Common myeloid progenitor, CD34-positive (primary cell): ENCODE results near the gene DLG4.

Experiments
- CTCF ChIA-PET: fragments of 350-600 bp; sonication (Branson Sonifier 250); formaldehyde crosslinking; loops from one replicate; lab custom pipeline; 2021; ENCODE audit warnings: antibody characterized with exemption; lab: Charles Lee
- POLR2A ChIA-PET: fragments of 350-600 bp; sonication (Branson Sonifier 250); formaldehyde crosslinking; loops from one replicate; lab custom pipeline; 2021; ENCODE audit warnings: antibody characterized with exemption; lab: Charles Lee
- DNase-seq, 3 donors: peaks; one replicate each; pipeline versions ENCODE4 v3.0.0 to v3.0.0-alpha.2; 2013
- H3K27ac ChIP-seq, 2 experiments: 1 replicate in 1 of 2; 2 replicates in 1 of 2; pipeline ENCODE4 v1.7.0; 2013; ENCODE audit warnings: inconsistent platforms in 2 of 2, low read length in 2 of 2, mild to moderate bottlenecking in 2 of 2, low read depth in 1 of 2, moderate library complexity in 1 of 2; ENCODE audit not compliant: severe bottlenecking in 2 of 2, insufficient read depth in 1 of 2, poor library complexity in 1 of 2
- H3K27me3 ChIP-seq, 5 experiments: replicated peaks in 2 of 5; 1 replicate in 3 of 5; 2 replicates in 2 of 5; pipeline versions ENCODE4 v1.6.1 to v1.7.0; 2013; ENCODE audit warnings: low read length in 4 of 5, mild to moderate bottlenecking in 2 of 5, moderate library complexity in 2 of 5, inconsistent platforms in 1 of 5; ENCODE audit not compliant: insufficient read depth in 5 of 5, control insufficient read depth in 4 of 5
- H3K36me3 ChIP-seq, 4 experiments: 1 replicate in 2 of 4; 2 replicates in 2 of 4; pipeline versions ENCODE4 v1.6.1 to v1.7.0; 2013; ENCODE audit warnings: low read length in 3 of 4, control low read depth in 1 of 4, mild to moderate bottlenecking in 1 of 4; ENCODE audit not compliant: control insufficient read depth in 4 of 4, insufficient read depth in 4 of 4
- H3K4me1 ChIP-seq, 4 experiments: 1 replicate in 3 of 4; 2 replicates in 1 of 4; pipeline versions ENCODE4 v1.6.1 to v1.7.1; 2013; ENCODE audit warnings: low read length in 3 of 4, mild to moderate bottlenecking in 3 of 4, control low read depth in 1 of 4, inconsistent platforms in 1 of 4, moderate library complexity in 1 of 4; ENCODE audit not compliant: control insufficient read depth in 4 of 4, insufficient read depth in 4 of 4; ENCODE audit errors: control extremely low read depth in 1 of 4
- H3K4me3 ChIP-seq, 7 experiments: 1 replicate in 4 of 7; 2 replicates in 3 of 7; pipeline versions ENCODE4 v1.5.1 to v1.7.0; 2013; ENCODE audit warnings: mild to moderate bottlenecking in 7 of 7, low read length in 6 of 7, moderate library complexity in 6 of 7, inconsistent platforms in 2 of 7, low read depth in 2 of 7, control low read depth in 1 of 7; ENCODE audit not compliant: insufficient read depth in 4 of 7, control insufficient read depth in 1 of 7; ENCODE audit errors: extremely low read depth in 1 of 7
- H3K9me3 ChIP-seq, 5 experiments: 1 replicate in 4 of 5; 2 replicates in 1 of 5; pipeline versions ENCODE4 v1.6.1 to v1.7.1; 2013; ENCODE audit warnings: low read length in 4 of 5, mild to moderate bottlenecking in 2 of 5, inconsistent platforms in 1 of 5, low read depth in 1 of 5, moderate library complexity in 1 of 5; ENCODE audit not compliant: control insufficient read depth in 4 of 5, insufficient read depth in 2 of 5; ENCODE audit errors: control extremely low read depth in 1 of 5
- whole genome bisulfite sequencing: methylation state at CpG from one replicate; pipeline ENCODE4 v1.1.5; 2013; ENCODE audit not compliant: insufficient coverage; 5-methylcytosine and 5-hydroxymethylcytosine counted together

DLG4 gene

DNA sequence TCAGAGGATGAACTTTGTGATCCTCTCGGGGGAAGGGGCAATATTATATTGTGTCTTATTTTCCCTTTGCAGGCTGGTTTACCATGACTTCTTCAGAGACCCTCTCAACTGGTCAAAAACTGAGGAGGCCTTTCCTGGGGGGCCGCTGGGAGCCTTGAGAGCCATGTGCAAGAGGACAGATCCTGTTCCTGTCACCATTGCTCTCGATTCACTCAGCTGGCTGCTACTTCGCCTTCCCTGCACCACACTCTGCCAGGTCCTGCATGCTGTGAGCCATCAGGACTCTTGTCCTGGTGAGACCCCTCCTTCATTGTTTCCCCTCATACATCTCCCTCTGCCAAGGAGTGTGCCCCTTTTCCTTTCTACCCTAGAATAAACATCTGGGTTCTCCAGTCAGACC lies 34.9 kb upstream of the DLG4 start:
- 100% methylated on average over 2 of the region's 4 CpGs for whole genome bisulfite sequencing

DNA sequence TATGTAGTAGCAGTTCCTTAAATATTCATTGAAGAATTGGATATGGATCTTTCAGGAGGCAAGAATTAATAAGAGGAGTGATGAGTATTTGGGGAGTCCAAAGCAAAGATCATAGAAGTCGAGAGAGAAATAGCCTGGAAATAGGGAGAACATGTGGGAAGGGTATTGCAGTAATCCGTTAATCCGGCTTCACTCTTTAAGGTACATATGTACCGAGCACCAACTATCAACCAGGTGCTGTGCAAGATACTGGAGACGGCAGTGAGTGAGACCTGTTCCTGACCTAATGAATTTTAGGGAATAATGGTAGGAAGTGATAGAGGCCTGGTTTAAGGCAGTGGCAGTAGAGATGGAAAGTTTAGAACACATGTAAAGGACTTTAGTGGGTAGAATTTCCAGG lies 33.4 kb upstream of the DLG4 start:
- WGBS = 90% methylated on average over 5 of the region's 5 CpGs
- POLR2A ChIA-PET = no interaction called here
- H3K36me3 ChIP-seq = peaks cover 4 to 34% (median 26%) of the 10 kb centered on the region in 4 experiments
- H3K9me3 ChIP-seq = no peaks in the 10 kb centered on the region
- H3K27me3 ChIP-seq = no peaks in the 10 kb centered on the region
- DNase-seq = no peak
- peak overlapping the region in 6 of 7 experiments; percentile 55 to 96 (median 90) for H3K4me3 ChIP-seq
- CTCF ChIA-PET = no interaction called here
- peak overlapping the region; percentile 98 to 99 for H3K27ac ChIP-seq
- H3K4me1 ChIP-seq = peaks cover 12 to 36% (median 30%) of the 10 kb centered on the region in 4 experiments

More for the DNA sequence above, 34.9 kb upstream of the DLG4 start:
- Histone ChIP-seq H3K27ac (no peak overlapping the region), H3K9me3 (no peaks in the 10 kb centered on the region), H3K4me3 (no peak overlapping the region), H3K36me3 (peaks cover 4 to 45% (median 35%) of the 10 kb centered on the region in 4 experiments), H3K27me3 (no peaks in the 10 kb centered on the region), H3K4me1 (peaks cover 12 to 25% (median 23%) of the 10 kb centered on the region in 4 experiments)
- CTCF ChIA-PET = interaction anchor here (0.6 to 1.1 kb wide), 5 partner anchors 11 to 42 kb away, joined by 3 read pairs; partner anchors contain the start of genes ACADVL and DLG4
- POLR2A ChIA-PET = no interaction called here
- DNase-seq = no peak

DNA sequence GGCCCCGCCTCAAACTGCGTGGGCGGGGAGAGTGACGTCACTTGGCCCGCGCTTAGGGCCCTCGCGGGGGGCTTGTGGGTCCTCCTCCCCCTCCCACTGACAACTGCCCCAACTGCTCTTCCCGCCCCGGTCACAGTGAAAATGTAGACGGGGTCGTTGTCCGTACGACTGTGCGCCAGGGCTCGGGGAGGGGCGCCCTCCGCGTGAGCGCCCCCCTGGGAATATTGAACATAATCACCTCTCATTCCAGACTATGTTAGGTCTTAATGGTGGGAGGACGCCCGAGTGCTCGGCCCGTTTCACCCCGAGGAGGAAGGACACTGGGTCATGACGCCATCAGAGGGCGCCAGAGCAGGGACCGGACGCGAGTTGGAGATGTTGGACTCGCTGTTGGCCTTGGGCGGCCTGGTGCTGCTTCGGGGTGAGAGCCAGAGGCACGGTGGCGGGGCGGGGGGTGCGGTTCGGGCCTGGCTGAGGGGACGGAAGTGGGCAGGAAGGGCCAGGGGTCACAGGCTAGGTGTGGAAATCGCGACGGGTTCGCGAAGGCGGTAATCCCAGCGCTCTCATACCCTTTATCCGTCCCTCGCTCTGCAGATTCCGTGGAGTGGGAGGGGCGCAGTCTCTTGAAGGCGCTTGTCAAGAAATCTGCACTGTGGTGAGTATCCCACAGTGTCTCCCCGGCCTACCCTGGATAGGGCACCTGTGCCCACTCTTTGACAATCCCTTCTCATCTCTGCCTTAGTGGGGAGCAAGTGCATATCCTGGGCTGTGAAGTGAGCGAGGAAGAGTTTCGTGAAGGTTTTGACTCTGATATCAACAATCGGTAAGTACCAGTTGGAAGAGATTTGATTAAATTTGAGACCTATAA lies 32.8 kb upstream of the DLG4 start, which contains the start of gene ELP5:
TSS of gene ELP5 (plus strand) at position 40 of the 868 bp plus-strand sequence. CDS start at position 376, 336 bp downstream.
- H3K4me1 ChIP-seq = peaks cover 12 to 36% (median 30%) of the 10 kb centered on the region in 4 experiments
- H3K27ac ChIP-seq = peak within 1 kb of the TSS; percentile 98 to 99
- H3K9me3 ChIP-seq = no peaks in the 10 kb centered on the region
- CTCF ChIA-PET = interaction anchor here (1.0 kb wide), 1 partner anchor 10 kb away, joined by 6 read pairs; the partner anchor contains the start of gene GABARAP
- WGBS = 1% methylated on average over 43 of the region's 55 CpGs
- peak; percentile 96 for DNase-seq
- POLR2A ChIA-PET = interaction anchor here (1.4 to 2.5 kb wide), 2 partner anchors 10 to 11 kb away, joined by 7 to 12 read pairs; partner anchors contain the start of gene GABARAP
- peak within 1 kb of the TSS; percentile 55 to 96 (median 90) for H3K4me3 ChIP-seq
- peaks cover 4 to 31% (median 24%) of the 10 kb centered on the region in 4 experiments for H3K36me3 ChIP-seq
- no peaks in the 10 kb centered on the region for H3K27me3 ChIP-seq

DNA sequence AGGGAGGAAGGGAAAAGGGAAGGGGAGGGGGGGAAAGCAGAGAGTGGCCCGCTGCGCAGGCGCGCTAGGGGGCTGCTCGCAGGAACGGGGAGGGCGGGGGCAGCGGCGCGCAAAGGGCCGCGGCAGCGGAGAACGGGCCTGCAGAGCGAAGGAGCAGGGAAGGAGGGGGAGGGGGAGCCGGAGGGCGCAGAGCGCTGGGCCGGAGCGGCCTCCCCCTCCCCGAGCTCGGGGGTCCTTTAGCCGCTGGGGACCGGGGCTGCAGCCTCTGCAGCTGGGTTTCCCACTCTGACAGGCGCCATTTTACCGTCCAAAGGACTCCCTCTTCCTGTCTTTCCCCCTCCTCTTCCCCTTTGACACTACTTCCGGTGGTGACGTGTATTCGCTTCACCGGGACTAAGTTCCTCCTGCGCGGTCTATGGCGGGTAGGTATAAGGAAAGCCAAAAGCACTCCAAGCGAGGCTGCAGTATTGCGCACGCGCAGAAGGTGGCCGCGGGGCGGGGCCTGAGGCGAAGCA lies 32.1 kb upstream of the DLG4 start, which contains the start of gene CTDNEP1:
TSS of gene CTDNEP1 (minus strand) at position 74 of the 515 bp plus-strand sequence. CDS start 438 bp downstream, outside the sequence.
- ChIA-PET CTCF (interaction anchor here (1.0 to 3.9 kb wide), 3 partner anchors 9 to 37 kb away, joined by 5 to 31 read pairs (median 6); partner anchors contain the start of genes GABARAP and PHF23), POLR2A (interaction anchor here (1.0 to 2.5 kb wide), 3 partner anchors 9 to 13 kb away, joined by 3 to 12 read pairs (median 7); partner anchors contain the start of genes GABARAP and PHF23)
- under 1% methylated on average over 34 of the region's 41 CpGs for WGBS

DNA sequence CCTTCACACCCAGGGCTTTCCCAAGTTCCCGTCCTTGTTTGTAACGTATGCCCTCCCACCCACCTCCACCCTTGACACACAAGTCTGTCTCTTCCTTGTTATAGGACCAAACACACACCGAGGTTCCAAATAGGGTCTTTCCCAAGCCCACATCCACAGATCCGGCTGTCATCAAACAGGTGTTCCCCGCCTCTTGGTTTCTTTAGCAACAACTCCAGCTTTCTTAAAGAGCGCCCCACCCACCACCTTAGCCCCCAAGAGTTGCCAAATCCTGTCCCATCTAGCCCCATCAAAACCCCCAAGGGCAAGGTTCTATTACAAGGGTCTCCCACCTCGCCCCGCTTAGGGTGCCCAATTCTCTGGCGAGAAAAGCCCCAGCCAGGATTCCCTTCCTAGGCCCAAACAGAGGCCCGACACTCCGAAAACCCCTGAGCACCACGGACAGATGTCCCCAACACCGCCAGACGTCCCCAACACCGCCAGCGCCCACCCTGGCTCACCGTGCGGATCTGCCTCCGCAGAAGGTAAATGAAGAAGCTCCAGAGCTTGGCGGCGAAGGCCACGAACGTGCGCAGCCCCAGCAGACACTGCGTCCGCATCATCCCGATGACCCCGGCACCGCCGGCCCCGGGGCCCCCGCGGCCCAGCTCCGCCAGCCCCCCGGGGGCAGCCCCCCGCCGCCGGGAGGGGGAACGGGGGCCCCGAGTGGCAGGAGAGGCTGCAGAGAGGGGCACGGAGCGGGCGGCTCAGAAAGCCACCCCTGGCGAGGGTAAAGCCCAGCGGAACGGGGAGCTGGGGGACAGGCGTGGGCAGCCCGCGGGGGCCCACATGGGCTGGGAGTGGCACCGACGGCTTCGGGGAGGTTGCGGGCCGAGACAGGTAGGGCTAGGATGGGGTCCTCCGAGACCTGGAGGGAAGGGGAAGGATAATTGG lies 31.3 kb upstream of the DLG4 start:
- H3K4me1 ChIP-seq = peaks cover 12 to 36% (median 30%) of the 10 kb centered on the region in 4 experiments
- DNase-seq = peak in 2 of 3 donors; percentile 82 to 85
- H3K27me3 ChIP-seq = no peaks in the 10 kb centered on the region
- ChIA-PET POLR2A (interaction anchor here (1.0 to 2.5 kb wide), 4 partner anchors 8 to 17 kb away, joined by 3 to 12 read pairs (median 5); partner anchors contain the start of genes DVL2, GABARAP and PHF23), CTCF (interaction anchor here (1.0 to 3.9 kb wide), 4 partner anchors 8 to 37 kb away, joined by 5 to 31 read pairs (median 6); partner anchors contain the start of genes GABARAP and PHF23)
- H3K36me3 ChIP-seq = peaks cover 9 to 28% (median 25%) of the 10 kb centered on the region in 4 experiments
- no peaks in the 10 kb centered on the region for H3K9me3 ChIP-seq
- WGBS = 0% methylated on average over 44 of the region's 55 CpGs
- peak overlapping the region; percentile 55 to 96 (median 90) for H3K4me3 ChIP-seq
- peak overlapping the region; percentile 85 to 99 for H3K27ac ChIP-seq

More for the DNA sequence above, 32.1 kb upstream of the DLG4 start, which contains the start of gene CTDNEP1:
- H3K27ac ChIP-seq = peak within 1 kb of the TSS; percentile 98 to 99
- peaks cover 6 to 28% (median 24%) of the 10 kb centered on the region in 4 experiments for H3K36me3 ChIP-seq
- DNase-seq = peak; percentile 100
- peaks cover 12 to 36% (median 30%) of the 10 kb centered on the region in 4 experiments for H3K4me1 ChIP-seq
- H3K27me3 ChIP-seq = no peaks in the 10 kb centered on the region
- H3K4me3 ChIP-seq = peak within 1 kb of the TSS; percentile 55 to 96 (median 90)
- H3K9me3 ChIP-seq = no peaks in the 10 kb centered on the region
